Suprapubic skin (tissue), 4 donors: ENCODE measurements around the gene SPP1.

Experiments used
- CTCF ChIP-seq, 2 donors: fragments of 200-600 bp in 1 of 2; fragments of 450-650 bp in 1 of 2; sonication (generic) in 1 of 2; IDR thresholded peaks; one replicate each; pipeline ENCODE4 v1.5.1; 2016 to 2019; ENCODE audit warnings: antibody characterized with exemption in 2 of 2, mild to moderate bottlenecking in 1 of 2, moderate library complexity in 1 of 2
- POLR2A ChIP-seq, 2 donors: fragments of 450-650 bp; IDR thresholded peaks; one replicate each; pipeline ENCODE4 v1.6.1; 2017; ENCODE audit warnings: antibody characterized with exemption in 2 of 2, mild to moderate bottlenecking in 2 of 2, moderate library complexity in 2 of 2
- POLR2AphosphoS5 ChIP-seq, 3 donors: sonication (generic); formaldehyde crosslinking; IDR thresholded peaks; one replicate each; pipeline ENCODE4 v1.6.1; 2017; ENCODE audit warnings: antibody characterized with exemption in 3 of 3

DNA sequence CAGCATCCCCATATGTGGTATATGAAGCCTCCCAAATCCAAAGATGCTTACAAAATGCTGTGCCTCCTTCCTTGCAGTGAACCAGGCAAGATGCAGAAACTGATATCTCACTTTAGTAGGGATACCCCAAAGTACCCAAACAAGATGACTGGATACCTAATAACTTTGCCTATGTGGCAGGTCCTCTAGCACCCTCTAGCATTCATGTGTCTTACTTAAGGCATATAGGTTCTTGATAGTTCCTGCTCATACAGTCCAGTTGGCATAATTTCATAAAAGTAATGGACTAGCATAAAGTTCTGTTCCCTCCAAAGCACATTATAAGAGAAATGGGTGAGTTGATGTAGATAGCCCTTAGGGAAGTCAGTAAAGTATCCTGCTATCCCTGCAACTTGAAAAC is 36.8 kb upstream of the SPP1 start:
- TF ChIP-seq CTCF (IDR thresholded peaks at IDR 0.05) (no peak), POLR2A (IDR thresholded peaks at IDR 0.05) (no peak), POLR2AphosphoS5 (IDR thresholded peaks at IDR 0.05) (no peak)
